ENCODE results near the gene PPP1CB.

- TF ChIP-seq POLR2A (IDR thresholded peaks at IDR 0.05) (no peak), CTCF (IDR thresholded peaks at IDR 0.05) (no peak)
Observed at GRCh38 chr2:28824207-28824606, 72.6 kb downstream of the PPP1CB start.

All from adrenal gland (tissue), 5 donors.